ENCODE measurements around the gene RAPH1. TPM values are rescaled to one million over a fixed set of nuclear protein-coding genes. Genes with fewer than 3 reads are reported as not detected.
A peak's percentile ranks its signal among the peaks of the same experiment; 100 is the strongest.
"Not testable (repeated sequence)": the region's sequence is repeated elsewhere in the genome, so short reads cannot be mapped to it uniquely, and the experiment has no call there.

The RAPH1 gene
- total RNA-seq, 3 donors from 2014 or later (not counting 1 experiment from before 2014, with no cell fraction given), result 0.34 to 3.6 (median 1.5) TPM

DNA sequence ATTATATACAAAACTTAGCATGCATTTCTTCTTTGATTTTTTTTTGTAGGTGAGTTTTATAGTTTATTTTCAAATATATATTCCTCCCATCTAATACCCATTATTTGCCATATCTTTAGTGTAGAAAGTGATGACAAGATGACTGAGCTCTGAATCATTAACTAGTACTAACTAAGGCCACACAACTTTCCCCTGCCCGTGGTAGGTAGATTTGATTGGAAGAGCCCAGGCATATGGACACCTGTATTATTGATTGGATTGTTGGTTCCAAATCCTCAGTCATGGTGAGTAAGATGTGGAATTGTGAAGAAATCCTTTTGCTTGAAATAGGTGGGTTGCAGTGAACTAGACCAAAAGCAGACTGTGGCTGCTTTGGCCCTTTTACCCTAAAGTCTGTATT is 152.1 kb downstream of the RAPH1 start:
- WGBS (ENCODE audit: insufficient coverage), result 100% methylated on average over 1 of the region's 1 CpG
- Mint-ChIP-seq H3K4me1 (peaks cover 0 to 4% of the 10 kb centered on the region in 2 donors), H3K9me3 (no peaks in the 10 kb centered on the region), H3K4me3 (no peak overlapping the region), H3K27me3 (ENCODE audit: low read depth in 2 of 2) (no peaks in the 10 kb centered on the region), H3K27ac (no peak overlapping the region), H3K36me3 (peaks cover 7% of the 10 kb centered on the region)
- intact Hi-C loops (cut with micrococcal nuclease), result no loop called here
- no peak overlapping the region for H3K4me3 ChIP-seq (ENCODE audit: low read length)
- no peak for ATAC-seq
- TF ChIP-seq, protein P1, sequence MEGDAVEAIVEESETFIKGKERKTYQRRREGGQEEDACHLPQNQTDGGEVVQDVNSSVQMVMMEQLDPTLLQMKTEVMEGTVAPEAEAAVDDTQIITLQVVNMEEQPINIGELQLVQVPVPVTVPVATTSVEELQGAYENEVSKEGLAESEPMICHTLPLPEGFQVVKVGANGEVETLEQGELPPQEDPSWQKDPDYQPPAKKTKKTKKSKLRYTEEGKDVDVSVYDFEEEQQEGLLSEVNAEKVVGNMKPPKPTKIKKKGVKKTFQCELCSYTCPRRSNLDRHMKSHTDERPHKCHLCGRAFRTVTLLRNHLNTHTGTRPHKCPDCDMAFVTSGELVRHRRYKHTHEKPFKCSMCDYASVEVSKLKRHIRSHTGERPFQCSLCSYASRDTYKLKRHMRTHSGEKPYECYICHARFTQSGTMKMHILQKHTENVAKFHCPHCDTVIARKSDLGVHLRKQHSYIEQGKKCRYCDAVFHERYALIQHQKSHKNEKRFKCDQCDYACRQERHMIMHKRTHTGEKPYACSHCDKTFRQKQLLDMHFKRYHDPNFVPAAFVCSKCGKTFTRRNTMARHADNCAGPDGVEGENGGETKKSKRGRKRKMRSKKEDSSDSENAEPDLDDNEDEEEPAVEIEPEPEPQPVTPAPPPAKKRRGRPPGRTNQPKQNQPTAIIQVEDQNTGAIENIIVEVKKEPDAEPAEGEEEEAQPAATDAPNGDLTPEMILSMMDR (IDR thresholded peaks at IDR 0.05), result no peak
- no peaks in the 10 kb centered on the region for H3K36me3 ChIP-seq (ENCODE audit: control insufficient read depth, insufficient read depth, low read length)
- DNase-seq, result no peak
- H3K27me3 ChIP-seq (ENCODE audit: control insufficient read depth, insufficient read depth, low read length), result no peaks in the 10 kb centered on the region
- H3K4me1 ChIP-seq (ENCODE audit: control insufficient read depth, insufficient read depth, low read length), result no peaks in the 10 kb centered on the region
- no peak overlapping the region for H3K27ac ChIP-seq (ENCODE audit: low read length)
- H3K9me3 ChIP-seq (ENCODE audit: control insufficient read depth, insufficient read depth, low read length), result no peaks in the 10 kb centered on the region

DNA sequence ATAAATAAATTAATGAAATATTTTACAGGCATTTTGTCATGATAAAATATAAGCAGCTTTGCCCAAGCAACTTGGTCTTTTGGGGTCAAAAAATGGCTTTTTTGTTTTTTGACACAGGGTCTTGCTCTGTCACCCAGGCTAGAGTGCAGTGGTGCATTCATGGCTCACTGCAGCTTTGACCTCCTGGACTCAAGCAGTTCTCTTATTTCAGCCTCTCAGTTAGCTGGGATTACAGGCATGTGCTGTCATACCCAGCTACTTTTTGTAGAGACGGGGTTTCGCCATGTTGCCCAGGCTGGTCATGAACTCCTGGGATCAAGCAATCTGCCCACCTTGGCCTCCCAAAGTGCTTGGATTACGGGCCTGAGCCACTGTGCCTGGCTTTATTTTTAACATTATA is 155.9 kb downstream of the RAPH1 start:
- H3K4me3 ChIP-seq (ENCODE audit: low read length), result no peak overlapping the region
- TF ChIP-seq, protein P1 (IDR thresholded peaks at IDR 0.05), result no peak
- no peaks in the 10 kb centered on the region for H3K4me1 ChIP-seq (ENCODE audit: control insufficient read depth, insufficient read depth, low read length)
- Mint-ChIP-seq H3K9me3 (no peaks in the 10 kb centered on the region), H3K4me1 (peaks cover 0 to 4% of the 10 kb centered on the region in 2 donors), H3K4me3 (no peak overlapping the region), H3K27me3 (ENCODE audit: low read depth in 2 of 2) (no peaks in the 10 kb centered on the region), H3K27ac (no peak overlapping the region), H3K36me3 (no peaks in the 10 kb centered on the region)
- H3K9me3 ChIP-seq (ENCODE audit: control insufficient read depth, insufficient read depth, low read length), result no peaks in the 10 kb centered on the region
- no peaks in the 10 kb centered on the region for H3K27me3 ChIP-seq (ENCODE audit: control insufficient read depth, insufficient read depth, low read length)
- intact Hi-C loops (cut with micrococcal nuclease), result no loop called here
- DNase-seq, result no peak
- H3K36me3 ChIP-seq (ENCODE audit: control insufficient read depth, insufficient read depth, low read length), result no peaks in the 10 kb centered on the region
- no peak overlapping the region for H3K27ac ChIP-seq (ENCODE audit: low read length)
- ATAC-seq, result no peak
- 95% methylated on average over 2 of the region's 3 CpGs for WGBS (ENCODE audit: insufficient coverage)

DNA sequence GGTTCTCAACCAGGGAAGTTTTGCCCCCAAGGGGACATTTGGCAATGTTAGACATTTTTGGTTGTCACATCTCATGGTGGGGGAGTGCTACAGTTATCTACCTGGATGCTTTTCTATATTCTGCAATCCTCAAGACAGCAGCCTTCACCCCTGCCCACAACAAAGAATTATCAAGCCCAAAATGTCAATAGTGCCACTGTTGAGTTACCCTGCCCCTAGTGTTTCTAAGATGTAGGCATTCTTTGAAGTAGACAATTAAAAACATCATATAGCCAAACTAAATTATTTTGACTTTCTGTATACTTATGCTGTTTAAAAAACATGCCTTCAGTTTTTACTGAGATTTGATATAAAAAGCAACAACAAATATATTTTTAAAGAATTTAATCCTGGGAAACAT is 158.9 kb downstream of the RAPH1 start:
- Mint-ChIP-seq H3K9me3 (no peaks in the 10 kb centered on the region), H3K4me3 (no peak overlapping the region), H3K4me1 (peaks cover 0 to 4% of the 10 kb centered on the region in 2 donors), H3K27me3 (ENCODE audit: low read depth in 2 of 2) (no peaks in the 10 kb centered on the region), H3K36me3 (no peaks in the 10 kb centered on the region), H3K27ac (no peak overlapping the region)
- Histone ChIP-seq H3K4me1 (ENCODE audit: control insufficient read depth, insufficient read depth, low read length) (no peaks in the 10 kb centered on the region), H3K27me3 (ENCODE audit: control insufficient read depth, insufficient read depth, low read length) (no peaks in the 10 kb centered on the region), H3K4me3 (ENCODE audit: low read length) (no peak overlapping the region), H3K9me3 (ENCODE audit: control insufficient read depth, insufficient read depth, low read length) (no peaks in the 10 kb centered on the region), H3K27ac (ENCODE audit: low read length) (no peak overlapping the region), H3K36me3 (ENCODE audit: control insufficient read depth, insufficient read depth, low read length) (no peaks in the 10 kb centered on the region)
- intact Hi-C loops (cut with micrococcal nuclease), result no loop called here
- TF ChIP-seq, protein P1 (IDR thresholded peaks at IDR 0.05), result no peak
- ATAC-seq (no peak), DNase-seq (peak in 1 of 2 donors; percentile 10)

DNA sequence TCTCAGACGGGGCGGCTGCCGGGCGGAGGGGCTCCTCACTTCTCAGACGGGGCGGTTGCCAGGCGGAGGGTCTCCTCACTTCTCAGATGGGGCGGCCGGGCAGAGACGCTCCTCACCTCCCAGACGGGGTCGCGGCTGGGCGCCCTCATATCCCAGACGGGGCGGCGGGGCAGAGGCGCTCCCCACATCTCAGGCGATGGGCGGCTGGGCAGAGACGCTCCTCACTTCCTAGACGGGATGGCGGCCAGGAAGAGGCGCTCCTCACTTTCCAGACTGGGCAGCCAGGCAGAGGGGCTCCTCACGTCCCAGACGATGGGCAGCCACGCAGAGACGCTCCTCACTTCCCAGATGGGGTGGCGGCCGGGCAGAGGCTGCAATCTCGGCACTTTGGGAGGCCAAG is 162.4 kb downstream of the RAPH1 start:
- H3K9me3 Mint-ChIP-seq; ATAC-seq; H3K4me1 ChIP-seq (ENCODE audit: control insufficient read depth, insufficient read depth, low read length); H3K27me3 Mint-ChIP-seq (ENCODE audit: low read depth in 2 of 2); H3K36me3 Mint-ChIP-seq; H3K4me3 Mint-ChIP-seq; H3K27ac Mint-ChIP-seq; H3K27me3 ChIP-seq (ENCODE audit: control insufficient read depth, insufficient read depth, low read length); H3K4me1 Mint-ChIP-seq; H3K4me3 ChIP-seq (ENCODE audit: low read length); H3K27ac ChIP-seq (ENCODE audit: low read length); H3K9me3 ChIP-seq (ENCODE audit: control insufficient read depth, insufficient read depth, low read length); H3K36me3 ChIP-seq (ENCODE audit: control insufficient read depth, insufficient read depth, low read length); intact Hi-C loops (cut with micrococcal nuclease); DNase-seq: not testable (repeated sequence)
- WGBS (ENCODE audit: insufficient coverage), result 95% methylated on average over 18 of the region's 31 CpGs

Data from natural killer cell (primary cell).